ENCODE results near the gene STYX.

The STYX gene

GRCh38 chr14:52693532-52693931, 36.4 kb upstream of the STYX start:
- no peak for DNase-seq (ENCODE audit: insufficient read length, low spot score)
- TF ChIP-seq, protein P1, sequence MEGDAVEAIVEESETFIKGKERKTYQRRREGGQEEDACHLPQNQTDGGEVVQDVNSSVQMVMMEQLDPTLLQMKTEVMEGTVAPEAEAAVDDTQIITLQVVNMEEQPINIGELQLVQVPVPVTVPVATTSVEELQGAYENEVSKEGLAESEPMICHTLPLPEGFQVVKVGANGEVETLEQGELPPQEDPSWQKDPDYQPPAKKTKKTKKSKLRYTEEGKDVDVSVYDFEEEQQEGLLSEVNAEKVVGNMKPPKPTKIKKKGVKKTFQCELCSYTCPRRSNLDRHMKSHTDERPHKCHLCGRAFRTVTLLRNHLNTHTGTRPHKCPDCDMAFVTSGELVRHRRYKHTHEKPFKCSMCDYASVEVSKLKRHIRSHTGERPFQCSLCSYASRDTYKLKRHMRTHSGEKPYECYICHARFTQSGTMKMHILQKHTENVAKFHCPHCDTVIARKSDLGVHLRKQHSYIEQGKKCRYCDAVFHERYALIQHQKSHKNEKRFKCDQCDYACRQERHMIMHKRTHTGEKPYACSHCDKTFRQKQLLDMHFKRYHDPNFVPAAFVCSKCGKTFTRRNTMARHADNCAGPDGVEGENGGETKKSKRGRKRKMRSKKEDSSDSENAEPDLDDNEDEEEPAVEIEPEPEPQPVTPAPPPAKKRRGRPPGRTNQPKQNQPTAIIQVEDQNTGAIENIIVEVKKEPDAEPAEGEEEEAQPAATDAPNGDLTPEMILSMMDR (IDR thresholded peaks at IDR 0.05; ENCODE audit: insufficient read depth, missing control alignments) = no peak
- FAIRE-seq = no peak

DNA sequence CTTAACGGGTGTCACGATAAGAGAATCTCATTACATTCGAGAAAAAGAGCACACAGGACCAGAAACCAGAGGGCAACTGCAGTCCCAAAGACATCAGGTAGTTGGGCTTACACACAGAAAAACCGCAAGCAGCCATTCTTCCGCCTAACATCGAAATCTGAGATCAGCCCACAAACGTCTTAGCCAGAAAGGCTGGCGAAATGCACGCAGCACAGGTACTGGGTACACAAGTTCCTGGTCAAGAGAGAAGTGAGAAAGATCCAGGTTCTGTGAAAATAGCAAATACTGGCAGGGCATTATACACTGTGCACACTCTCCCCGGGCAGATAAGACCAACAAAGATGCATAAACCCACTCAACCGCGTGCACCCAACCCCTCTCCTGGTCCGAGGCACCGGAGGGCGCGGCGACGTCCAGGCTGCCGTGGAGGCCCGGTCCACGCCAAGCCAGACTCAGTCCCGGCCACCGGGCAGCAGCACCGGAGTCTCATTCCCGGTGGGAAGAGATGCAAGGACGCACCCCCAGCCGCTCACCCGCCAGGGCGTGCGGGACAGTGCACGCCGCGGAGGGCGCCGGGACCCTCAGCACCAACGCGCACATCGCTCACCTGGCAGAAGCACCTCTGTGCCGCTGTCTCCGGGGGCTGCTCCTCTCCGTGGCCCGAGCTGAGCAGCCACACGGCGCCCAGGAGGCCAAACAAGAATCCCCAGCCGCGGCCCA, 35.0 kb upstream of the STYX start:
- no peak for DNase-seq (ENCODE audit: insufficient read length, low spot score)
- FAIRE-seq = no peak
- TF ChIP-seq, protein P1 (IDR thresholded peaks at IDR 0.05; ENCODE audit: insufficient read depth, missing control alignments) = no peak

DNA sequence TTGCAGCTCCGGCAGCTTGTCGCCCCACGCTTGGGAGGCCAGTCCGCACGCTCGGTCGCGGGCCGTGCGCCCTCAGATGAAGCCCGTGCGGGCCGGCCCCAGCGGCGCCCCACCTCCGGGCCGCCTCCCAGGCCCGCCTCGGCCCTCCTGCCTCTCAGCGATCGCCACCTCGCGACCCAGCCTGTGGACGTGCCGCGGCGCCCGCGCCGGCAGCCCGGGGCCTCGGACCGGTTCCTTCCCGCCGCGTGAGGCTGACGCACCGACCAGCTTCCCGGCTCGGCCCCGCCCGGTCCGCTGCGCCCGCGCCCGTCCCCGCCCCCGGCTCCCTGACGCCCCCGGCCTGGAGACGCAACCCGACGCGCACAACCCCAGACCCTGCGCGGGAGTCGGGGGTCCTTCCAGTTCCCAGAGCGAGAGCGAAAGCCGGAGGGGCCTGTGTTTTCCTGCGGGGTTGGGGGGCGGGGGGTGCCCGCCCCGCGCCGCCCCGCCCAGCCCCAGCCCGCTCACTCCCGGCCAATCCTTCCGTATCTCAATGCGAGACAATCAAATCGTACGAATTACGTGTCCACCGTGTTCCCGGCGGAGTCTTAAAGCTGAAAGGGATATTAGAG, 34.4 kb upstream of the STYX start, which contains the start of gene ERO1A:
Gene ERO1A (minus strand): TSS at position 78 of the 611 bp plus-strand sequence. CDS start 77 bp downstream, at position 1.
- FAIRE-seq (no peak), DNase-seq (ENCODE audit: insufficient read length, low spot score) (peak; percentile 30)

DNA sequence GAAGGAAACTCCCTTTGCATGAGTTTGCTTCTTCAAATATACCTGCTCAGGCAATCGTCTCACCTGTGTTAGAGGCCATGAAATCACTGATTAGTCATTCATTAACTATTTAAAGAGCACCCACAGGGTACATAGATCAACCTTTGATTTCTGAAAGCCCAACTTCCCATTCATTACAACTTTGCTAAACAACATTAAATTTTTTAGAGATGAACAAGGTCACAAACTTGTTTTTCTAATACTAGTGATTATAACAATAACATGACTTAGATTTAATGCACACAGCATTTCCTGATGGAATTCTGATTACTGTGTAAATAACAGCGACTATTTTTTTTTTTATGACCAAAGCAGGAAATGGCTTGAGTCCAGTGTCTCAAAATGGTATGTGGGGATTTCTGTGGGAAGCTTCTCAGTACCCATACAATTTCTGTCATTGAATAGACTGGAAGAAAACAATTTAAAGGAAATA, 29.2 kb upstream of the STYX start:
- no peak for FAIRE-seq
- DNase-seq (ENCODE audit: insufficient read length, low spot score) = no peak
- TF ChIP-seq, protein P1 (IDR thresholded peaks at IDR 0.05; ENCODE audit: insufficient read depth, missing control alignments) = no peak

More for the DNA sequence above, 34.4 kb upstream of the STYX start, which contains the start of gene ERO1A:
- TF ChIP-seq, protein P1 (IDR thresholded peaks at IDR 0.05; ENCODE audit: insufficient read depth, missing control alignments) = no peak

DNA sequence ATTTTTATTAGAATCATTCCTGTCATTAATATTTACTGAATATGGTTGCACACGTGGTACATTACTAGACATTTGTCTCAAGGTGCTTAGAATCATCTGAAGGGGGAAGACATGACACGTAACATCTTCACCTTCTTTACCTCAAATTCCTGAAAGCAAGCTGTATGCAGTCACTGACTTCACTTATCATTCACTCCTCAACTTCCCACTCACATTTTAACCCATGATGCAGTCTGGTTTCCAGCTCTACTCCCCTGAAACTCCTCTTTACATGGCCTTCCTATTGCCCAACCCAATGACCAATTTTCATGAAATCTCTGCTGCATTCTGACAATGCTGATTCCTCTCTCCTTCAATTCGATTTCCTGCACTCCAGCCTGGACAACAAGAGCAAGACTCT, 28.7 kb upstream of the STYX start:
- DNase-seq (ENCODE audit: insufficient read length, low spot score) (no peak), FAIRE-seq (no peak)
- TF ChIP-seq, protein P1 (IDR thresholded peaks at IDR 0.05; ENCODE audit: insufficient read depth, missing control alignments) = no peak

DNA sequence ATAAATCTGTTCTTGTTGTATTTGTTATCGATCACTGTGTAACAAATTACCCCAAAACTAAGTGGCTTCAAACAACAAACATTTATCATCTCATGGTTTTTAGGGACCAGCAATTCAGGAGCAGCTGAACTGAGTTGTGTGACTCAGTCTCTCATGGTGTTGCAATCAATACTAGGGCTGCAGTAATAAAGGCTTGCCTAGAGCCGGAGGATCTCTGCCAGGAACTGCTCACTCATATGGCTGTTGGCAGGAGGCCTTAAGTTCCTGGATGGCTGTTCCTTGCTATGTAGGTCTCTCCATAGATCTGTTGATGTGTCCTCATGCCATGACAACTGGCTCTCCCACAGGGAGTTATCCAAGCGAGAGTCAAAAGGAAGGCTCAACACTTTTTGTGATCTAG, 26.7 kb upstream of the STYX start:
- FAIRE-seq = no peak
- DNase-seq (ENCODE audit: insufficient read length, low spot score) = no peak

More for the DNA sequence above, 26.7 kb upstream of the STYX start:
- TF ChIP-seq, protein P1 (IDR thresholded peaks at IDR 0.05; ENCODE audit: insufficient read depth, missing control alignments) = no peak

All from D721Med (cell line).